ENCODE measurements around the gene MTRR.

- TF ChIP-seq PATZ1 (CRISPR knock-in tag; IDR thresholded peaks at IDR 0.05; ENCODE audit: borderline replicate concordance): no peak
- TF ChIP-seq BACH2 (CRISPR knock-in tag; IDR thresholded peaks at IDR 0.05; ENCODE audit: borderline replicate concordance): no peak
- TF ChIP-seq ARNTL (CRISPR knock-in tag; IDR thresholded peaks at IDR 0.05; ENCODE audit: borderline replicate concordance, low read depth): no peak
- TF ChIP-seq CREB5 (CRISPR knock-in tag; IDR thresholded peaks at IDR 0.05; ENCODE audit: low read depth): no peak
- TF ChIP-seq RARB (CRISPR knock-in tag; IDR thresholded peaks at IDR 0.05): no peak
- no peak for TF ChIP-seq TCF4 (CRISPR knock-in tag; IDR thresholded peaks at IDR 0.05; ENCODE audit: borderline replicate concordance)
These were observed 61.1 kb downstream of the MTRR start for GRCh38 chr5:7930011-7930410.

Measured in SK-N-SH treated with all-trans-retinoic acid at 6 μM for 48 hours (cell line).